ENCODE data around the gene DSCAM. TPM values are rescaled to one million over a fixed set of nuclear protein-coding genes. Genes with fewer than 3 reads are reported as not detected.

The DSCAM gene
- total and polyA plus RNA-seq, 2 experiments from 2014 or later, result not detected

GRCh38 chr21:40385883-40386282 lies 461.1 kb downstream of the DSCAM start:
- H3K4me2 ChIP-seq (ENCODE audit: unreplicated experiment), result no peak overlapping the region
- H3F3A ChIP-seq (ENCODE audit: insufficient read depth), result no peaks in the 10 kb centered on the region
- no peaks in the 10 kb centered on the region for H3K4me1 ChIP-seq (ENCODE audit: insufficient read depth)
- H4K20me1 ChIP-seq (ENCODE audit: insufficient read depth), result no peaks in the 10 kb centered on the region
- WGBS, 2 experiments (ENCODE audit: low coverage in 1 of 2, low lambda C conversion rate in 2 of 2, missing lambda C conversion rate in 2 of 2), result 38 to 45% methylated on average over 6 of the region's 6 CpGs
- H3K36me3 ChIP-seq (ENCODE audit: low read depth), result no peaks in the 10 kb centered on the region
- no peaks in the 10 kb centered on the region for H3K27me3 ChIP-seq (replicated peaks; ENCODE audit: insufficient read depth)
- H3K9me3 ChIP-seq (ENCODE audit: low read depth), result no peaks in the 10 kb centered on the region
- DNase-seq, result no peak
- no peak overlapping the region for H3K27ac ChIP-seq
- no peaks in the 10 kb centered on the region for H3K79me2 ChIP-seq (ENCODE audit: insufficient read depth)
- H3K9me2 ChIP-seq (ENCODE audit: insufficient read depth), result no peaks in the 10 kb centered on the region
- H2AFZ ChIP-seq, result no peak overlapping the region
- no peak overlapping the region for H3K9ac ChIP-seq
- in situ Hi-C loops (cut with MboI), result no loop called here
- H3K4me3 ChIP-seq, result no peak overlapping the region
- TF ChIP-seq EZH2phosphoT487 (IDR thresholded peaks at IDR 0.05; ENCODE audit: insufficient read depth, low read depth), result no peak
- no peak for TF ChIP-seq EZH2 (IDR thresholded peaks at IDR 0.05; ENCODE audit: insufficient read depth, poor library complexity, severe bottlenecking)

GRCh38 chr21:40383951-40384350 lies 463.0 kb downstream of the DSCAM start:
- H3K9ac ChIP-seq, result no peak overlapping the region
- no peaks in the 10 kb centered on the region for H3K9me3 ChIP-seq (ENCODE audit: low read depth)
- H3K79me2 ChIP-seq (ENCODE audit: insufficient read depth), result no peaks in the 10 kb centered on the region
- no peak for DNase-seq
- WGBS, 2 experiments (ENCODE audit: low coverage in 1 of 2, low lambda C conversion rate in 2 of 2, missing lambda C conversion rate in 2 of 2), result 15 to 16% methylated on average over 5 of the region's 5 CpGs
- in situ Hi-C loops (cut with MboI), result no loop called here
- H3K9me2 ChIP-seq (ENCODE audit: insufficient read depth), result no peaks in the 10 kb centered on the region
- H3K4me3 ChIP-seq, result no peak overlapping the region
- no peaks in the 10 kb centered on the region for H3F3A ChIP-seq (ENCODE audit: insufficient read depth)
- no peaks in the 10 kb centered on the region for H3K27me3 ChIP-seq (replicated peaks; ENCODE audit: insufficient read depth)
- H4K20me1 ChIP-seq (ENCODE audit: insufficient read depth), result no peaks in the 10 kb centered on the region
- H3K4me2 ChIP-seq (ENCODE audit: unreplicated experiment), result no peak overlapping the region
- no peaks in the 10 kb centered on the region for H3K36me3 ChIP-seq (ENCODE audit: low read depth)
- H3K27ac ChIP-seq, result no peak overlapping the region
- H3K4me1 ChIP-seq (ENCODE audit: insufficient read depth), result no peaks in the 10 kb centered on the region
- no peak overlapping the region for H2AFZ ChIP-seq
- TF ChIP-seq EZH2 (IDR thresholded peaks at IDR 0.05; ENCODE audit: insufficient read depth, poor library complexity, severe bottlenecking) (no peak), EZH2phosphoT487 (IDR thresholded peaks at IDR 0.05; ENCODE audit: insufficient read depth, low read depth) (no peak)

GRCh38 chr21:40381111-40381510 lies 465.8 kb downstream of the DSCAM start:
- Histone ChIP-seq H3K4me1 (ENCODE audit: insufficient read depth) (no peaks in the 10 kb centered on the region), H3K79me2 (ENCODE audit: insufficient read depth) (no peaks in the 10 kb centered on the region), H3K27ac (no peak overlapping the region), H3K9me3 (ENCODE audit: low read depth) (no peaks in the 10 kb centered on the region), H3K4me2 (ENCODE audit: unreplicated experiment) (no peak overlapping the region), H3K9ac (no peak overlapping the region), H3F3A (ENCODE audit: insufficient read depth) (no peaks in the 10 kb centered on the region), H3K9me2 (ENCODE audit: insufficient read depth) (no peaks in the 10 kb centered on the region), H3K36me3 (ENCODE audit: low read depth) (no peaks in the 10 kb centered on the region), H3K4me3 (no peak overlapping the region), H4K20me1 (ENCODE audit: insufficient read depth) (no peaks in the 10 kb centered on the region), H2AFZ (no peak overlapping the region), H3K27me3 (replicated peaks; ENCODE audit: insufficient read depth) (no peaks in the 10 kb centered on the region)
- in situ Hi-C loops (cut with MboI), result no loop called here
- TF ChIP-seq EZH2 (IDR thresholded peaks at IDR 0.05; ENCODE audit: insufficient read depth, poor library complexity, severe bottlenecking) (no peak), EZH2phosphoT487 (IDR thresholded peaks at IDR 0.05; ENCODE audit: insufficient read depth, low read depth) (no peak)
- 45 to 50% methylated on average over 5 of the region's 5 CpGs for WGBS, 2 experiments (ENCODE audit: low coverage in 1 of 2, low lambda C conversion rate in 2 of 2, missing lambda C conversion rate in 2 of 2)
- DNase-seq, result no peak

GRCh38 chr21:40379881-40380810 lies 466.8 kb downstream of the DSCAM start:
- H3K9ac ChIP-seq, result no peak overlapping the region
- H3K4me1 ChIP-seq (ENCODE audit: insufficient read depth), result no peaks in the 10 kb centered on the region
- no peak overlapping the region for H3K27ac ChIP-seq
- no peaks in the 10 kb centered on the region for H3K9me2 ChIP-seq (ENCODE audit: insufficient read depth)
- no peaks in the 10 kb centered on the region for H3K36me3 ChIP-seq (ENCODE audit: low read depth)
- TF ChIP-seq EZH2phosphoT487 (IDR thresholded peaks at IDR 0.05; ENCODE audit: insufficient read depth, low read depth), result no peak
- TF ChIP-seq EZH2 (IDR thresholded peaks at IDR 0.05; ENCODE audit: insufficient read depth, poor library complexity, severe bottlenecking), result no peak
- H3K9me3 ChIP-seq (ENCODE audit: low read depth), result peaks cover 6% of the 10 kb centered on the region
- no peak for DNase-seq
- H3K27me3 ChIP-seq (replicated peaks; ENCODE audit: insufficient read depth), result no peaks in the 10 kb centered on the region
- no peak overlapping the region for H2AFZ ChIP-seq
- in situ Hi-C loops (cut with MboI), result no loop called here
- WGBS, 2 experiments (ENCODE audit: low coverage in 1 of 2, low lambda C conversion rate in 2 of 2, missing lambda C conversion rate in 2 of 2), result 53 to 56% methylated on average over 11 of the region's 11 CpGs
- H4K20me1 ChIP-seq (ENCODE audit: insufficient read depth), result no peaks in the 10 kb centered on the region
- no peak overlapping the region for H3K4me3 ChIP-seq
- no peaks in the 10 kb centered on the region for H3F3A ChIP-seq (ENCODE audit: insufficient read depth)
- no peak overlapping the region for H3K4me2 ChIP-seq (ENCODE audit: unreplicated experiment)
- no peaks in the 10 kb centered on the region for H3K79me2 ChIP-seq (ENCODE audit: insufficient read depth)
